Peyer's patch (tissue), 4 donors: ENCODE results near the gene MYBPC2.

Experiments used
- POLR2A ChIP-seq, 2 donors: fragments of 450-650 bp; IDR thresholded peaks; one replicate each; pipeline ENCODE4 v1.5.1; 2017; ENCODE audit warnings: antibody characterized with exemption in 2 of 2, mild to moderate bottlenecking in 2 of 2, moderate library complexity in 2 of 2
- TF ChIP-seq, protein P1 (sequence below), 6 experiments: fragments of 450-650 bp in 4 of 6; fragments of 200-600 bp in 2 of 6; sonication (generic) in 1 of 6; IDR thresholded peaks; one replicate each; pipeline ENCODE4 v1.5.1; 2017 to 2019; ENCODE audit warnings: antibody characterized with exemption in 6 of 6, mild to moderate bottlenecking in 3 of 6, moderate library complexity in 1 of 6

DNA sequence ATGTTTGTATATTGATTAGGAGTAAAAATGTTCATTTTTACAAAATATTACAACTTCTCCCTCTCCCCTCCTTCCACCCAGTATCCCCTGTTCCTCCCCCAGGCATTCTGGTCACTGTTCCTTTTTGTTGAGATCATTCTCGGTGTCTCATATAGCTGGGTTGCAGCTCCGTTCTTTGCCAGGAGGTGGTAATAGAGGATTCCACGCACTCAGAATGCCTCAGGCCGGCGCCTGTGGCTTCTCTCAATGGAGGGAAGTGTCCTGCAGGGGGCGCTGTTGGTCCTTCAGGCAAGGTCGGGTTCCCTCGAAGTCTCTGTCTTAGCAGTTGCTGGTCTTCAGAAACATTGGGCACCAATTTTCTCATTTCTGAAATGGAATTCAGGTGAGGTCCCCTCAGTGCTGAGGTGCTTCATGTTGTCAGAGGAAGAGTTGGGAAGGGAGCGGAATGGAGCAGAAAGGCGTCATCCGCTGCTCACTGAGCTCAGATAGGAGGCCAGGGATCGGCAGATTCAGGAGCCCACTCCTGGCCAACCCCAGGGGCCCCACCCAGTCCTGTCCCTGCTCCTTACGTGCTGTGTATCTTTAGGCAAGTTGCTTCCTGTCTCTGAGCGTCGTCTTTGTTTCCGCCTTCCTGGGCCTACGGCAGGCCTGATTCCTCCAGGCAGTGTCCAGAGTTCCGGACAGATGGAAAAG, 54.3 kb downstream of the MYBPC2 start:
- TF ChIP-seq, protein P1, sequence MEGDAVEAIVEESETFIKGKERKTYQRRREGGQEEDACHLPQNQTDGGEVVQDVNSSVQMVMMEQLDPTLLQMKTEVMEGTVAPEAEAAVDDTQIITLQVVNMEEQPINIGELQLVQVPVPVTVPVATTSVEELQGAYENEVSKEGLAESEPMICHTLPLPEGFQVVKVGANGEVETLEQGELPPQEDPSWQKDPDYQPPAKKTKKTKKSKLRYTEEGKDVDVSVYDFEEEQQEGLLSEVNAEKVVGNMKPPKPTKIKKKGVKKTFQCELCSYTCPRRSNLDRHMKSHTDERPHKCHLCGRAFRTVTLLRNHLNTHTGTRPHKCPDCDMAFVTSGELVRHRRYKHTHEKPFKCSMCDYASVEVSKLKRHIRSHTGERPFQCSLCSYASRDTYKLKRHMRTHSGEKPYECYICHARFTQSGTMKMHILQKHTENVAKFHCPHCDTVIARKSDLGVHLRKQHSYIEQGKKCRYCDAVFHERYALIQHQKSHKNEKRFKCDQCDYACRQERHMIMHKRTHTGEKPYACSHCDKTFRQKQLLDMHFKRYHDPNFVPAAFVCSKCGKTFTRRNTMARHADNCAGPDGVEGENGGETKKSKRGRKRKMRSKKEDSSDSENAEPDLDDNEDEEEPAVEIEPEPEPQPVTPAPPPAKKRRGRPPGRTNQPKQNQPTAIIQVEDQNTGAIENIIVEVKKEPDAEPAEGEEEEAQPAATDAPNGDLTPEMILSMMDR (IDR thresholded peaks at IDR 0.05) = peak in 2 of 6 experiments; percentile 26 to 36
- TF ChIP-seq POLR2A (IDR thresholded peaks at IDR 0.05) = no peak
